Endothelial cell of umbilical vein (primary cell): ENCODE measurements around the gene FRMPD3. TPM values are rescaled to one million over a fixed set of nuclear protein-coding genes. Genes with fewer than 3 reads are reported as not detected.

Source experiments
- BruUV-seq: library from RNA; stranded (reverse); fragments of 400-500 nt; replicated peaks from 2 replicates; lab custom pipeline; 2021; lab: Mats Ljungman, UMichigan
- CTCF ChIA-PET: fragments of 300-600, 350-600 bp; sonication (Branson Sonifier 250); formaldehyde crosslinking; loops from one replicate; lab custom pipeline; 2021; ENCODE audit warnings: antibody characterized with exemption, inconsistent platforms; lab: Charles Lee
- POLR2A ChIA-PET: fragments of 300-600, 350-600 bp; sonication (Branson Sonifier 250); formaldehyde crosslinking; loops from one replicate; lab custom pipeline; 2021; ENCODE audit warnings: antibody characterized with exemption, inconsistent platforms; lab: Charles Lee
- DNase-seq: peaks from one replicate; pipeline ENCODE4 v3.0.0-alpha.2; 2011; ENCODE audit warnings: low read depth, low spot score
- FAIRE-seq: peaks from 2 replicates; lab custom pipeline; 2011; peaks lifted over from hg19 to GRCh38; lab: Jason Lieb, UNC
- H2AFZ ChIP-seq: 2 replicates; pipeline ENCODE4 v1.6.0; 2012; ENCODE audit warnings: low read depth, low read length, control low read depth, inconsistent platforms
- H3K27ac ChIP-seq: 2 replicates; pipeline ENCODE4 v1.5.1; 2011; ENCODE audit warnings: low read depth, mild to moderate bottlenecking, control low read depth, low read length, moderate library complexity; ENCODE audit not compliant: insufficient read depth
- H3K27me3 ChIP-seq, 2 experiments: 2 replicates each; pipeline versions ENCODE4 v1.6.0 to v1.6.1; 2011; ENCODE audit warnings: low read length in 2 of 2, mixed read lengths in 1 of 2; ENCODE audit not compliant: control insufficient read depth in 2 of 2, insufficient read depth in 2 of 2
- H3K36me3 ChIP-seq, 2 experiments: 2 replicates in 1 of 2; 3 replicates in 1 of 2; pipeline ENCODE4 v1.5.1; 2011; ENCODE audit warnings: low read length in 2 of 2, mild to moderate bottlenecking in 1 of 2, moderate library complexity in 1 of 2; ENCODE audit not compliant: control insufficient read depth in 2 of 2, insufficient read depth in 2 of 2; ENCODE audit errors: extremely low read depth in 1 of 2
- H3K4me1 ChIP-seq: 3 replicates; pipeline ENCODE4 v1.5.1; 2011; ENCODE audit warnings: mild to moderate bottlenecking, low read length; ENCODE audit not compliant: control insufficient read depth, insufficient read depth; ENCODE audit errors: extremely low read depth
- H3K4me2 ChIP-seq: 2 replicates; pipeline ENCODE4 v1.6.1; 2011; ENCODE audit warnings: low read length, control low read depth, mixed read lengths; ENCODE audit not compliant: insufficient read depth
- H3K4me3 ChIP-seq, 3 experiments: fragments of 200-600 bp in 1 of 3; sonication (generic), shearing (Covaris generic) in 1 of 3; replicated peaks in 1 of 3; 2 replicates each; pipeline ENCODE4 v1.5.1; 2011 to 2016; ENCODE audit warnings: control low read depth in 3 of 3, low read length in 3 of 3, mild to moderate bottlenecking in 2 of 3, inconsistent platforms in 1 of 3, low read depth in 1 of 3, moderate library complexity in 1 of 3; ENCODE audit not compliant: insufficient read depth in 1 of 3
- H3K79me2 ChIP-seq: 2 replicates; pipeline ENCODE4 v1.6.0; 2012; ENCODE audit warnings: low read length, inconsistent platforms; ENCODE audit not compliant: control insufficient read depth, insufficient read depth
- H3K9ac ChIP-seq: replicated peaks from 2 replicates; pipeline ENCODE3; 2011; ENCODE audit warnings: low read length, control low read depth; ENCODE audit not compliant: insufficient read depth; ENCODE audit errors: extremely low read depth
- H3K9me1 ChIP-seq: replicated peaks from 3 replicates; pipeline ENCODE4 v1.6.0; 2011; ENCODE audit warnings: mild to moderate bottlenecking, low read length; ENCODE audit not compliant: control insufficient read depth, insufficient read depth; ENCODE audit errors: extremely low read depth
- H3K9me3 ChIP-seq: replicated peaks from 2 replicates; pipeline ENCODE4 v1.5.1; 2012; ENCODE audit warnings: low read length, inconsistent platforms; ENCODE audit not compliant: control insufficient read depth, insufficient read depth
- H4K20me1 ChIP-seq: replicated peaks from 2 replicates; pipeline ENCODE3; 2011; ENCODE audit warnings: mild to moderate bottlenecking, low read length; ENCODE audit not compliant: control insufficient read depth, insufficient read depth; ENCODE audit errors: extremely low read depth
- CTCF ChIP-seq, 2 donors: IDR thresholded peaks; 1 replicate in 1 of 2; 2 replicates in 1 of 2; pipeline ENCODE4 v1.5.1; 2011; ENCODE audit warnings: low read length in 2 of 2, mild to moderate bottlenecking in 2 of 2, moderate library complexity in 2 of 2, control low read depth in 1 of 2, inconsistent platforms in 1 of 2, low read depth in 1 of 2; ENCODE audit not compliant: insufficient read depth in 1 of 2; ENCODE audit errors: extremely low read depth in 1 of 2
- FOS ChIP-seq: IDR thresholded peaks from 2 replicates; pipeline ENCODE4 v1.6.1; 2011; ENCODE audit warnings: mild to moderate bottlenecking, low read length, moderate library complexity, borderline replicate concordance; ENCODE audit not compliant: insufficient read depth
- GATA2 ChIP-seq: IDR thresholded peaks from 2 replicates; pipeline ENCODE4 v1.7.0; 2011; ENCODE audit warnings: low read depth, mild to moderate bottlenecking, moderate library complexity, mixed read lengths, low read length; ENCODE audit not compliant: insufficient read length, insufficient read depth
- JUN ChIP-seq: IDR thresholded peaks from 2 replicates; pipeline ENCODE4 v1.6.1; 2011; ENCODE audit warnings: borderline replicate concordance, low read depth; ENCODE audit not compliant: insufficient read length, insufficient read depth
- MYC ChIP-seq: IDR thresholded peaks from one replicate; pipeline ENCODE4 v1.6.1; 2011; ENCODE audit warnings: mild to moderate bottlenecking, low read depth, low read length
- POLR2A ChIP-seq: IDR thresholded peaks from 2 replicates; pipeline ENCODE4 v1.6.1; 2012; ENCODE audit warnings: low read depth, mild to moderate bottlenecking, control low read depth, low read length
- POLR2AphosphoS5 ChIP-seq: IDR thresholded peaks from 2 replicates; pipeline ENCODE4 v1.6.1; 2012; ENCODE audit warnings: low read depth, mild to moderate bottlenecking, control low read depth, low read length, moderate library complexity; ENCODE audit not compliant: insufficient read depth
- dilution Hi-C: fragments of 300-500 bp; cut with MboI; formaldehyde crosslinking; loops from one replicate; pipeline ENCODE4 v1.15.0; 2019; ENCODE audit warnings: low sequenced_read_pairs; ENCODE audit not compliant: extremely low pct_ligation_motif_present
- intact Hi-C: fragments of 100-400 bp; cut with micrococcal nuclease; formaldehyde crosslinking; loops from one replicate; pipeline ENCODE4 v1.10.0; 2022
- polyA plus RNA-seq, 4 experiments: library from polyadenylated mRNA; depleted of rRNA in 3 of 4; stranded (reverse) in 3 of 4; unstranded in 1 of 4; fragments of >200 nt; gene quantifications; 2 replicates each; pipeline versions ENCODE4 v1.2.1 to v1.2.3, GENCODE V29; 2011 to 2012; ENCODE audit warnings: missing spikeins in 1 of 4
- total RNA-seq: library from RNA; stranded (reverse); gene quantifications from 2 replicates; pipeline ENCODE4 v1.2.3, GENCODE V29; 2021
- TF ChIP-seq, protein P1 (sequence below): IDR thresholded peaks from 2 replicates; pipeline ENCODE4 v1.6.1; 2011; ENCODE audit not compliant: insufficient read depth, insufficient read length

Gene FRMPD3
- total and polyA plus RNA-seq, 2 donors (not counting 3 experiments of a cell fraction or from before 2014, with no cell fraction given): not detected

GRCh38 chrX:107493141-107493540, 43.7 kb downstream of the FRMPD3 start:
- intact Hi-C loops (no loop called here), dilution Hi-C loops (no loop called here)
- no peak for DNase-seq
- POLR2A ChIA-PET: no interaction called here
- H3K4me1 ChIP-seq: no peaks in the 10 kb centered on the region
- H3K79me2 ChIP-seq: no peaks in the 10 kb centered on the region
- H3K27ac ChIP-seq: no peak overlapping the region
- no peaks in the 10 kb centered on the region for H3K9me1 ChIP-seq
- no peaks in the 10 kb centered on the region for H4K20me1 ChIP-seq
- TF ChIP-seq FOS (no peak), GATA2 (no peak), MYC (no peak)
- TF ChIP-seq, protein P1, sequence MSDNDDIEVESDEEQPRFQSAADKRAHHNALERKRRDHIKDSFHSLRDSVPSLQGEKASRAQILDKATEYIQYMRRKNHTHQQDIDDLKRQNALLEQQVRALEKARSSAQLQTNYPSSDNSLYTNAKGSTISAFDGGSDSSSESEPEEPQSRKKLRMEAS: no peak
- no peak overlapping the region for H3K4me3 ChIP-seq
- no peak for FAIRE-seq
- no peak overlapping the region for H3K9ac ChIP-seq
- BruUV-seq: no TSS peak
- H3K36me3 ChIP-seq: no peaks in the 10 kb centered on the region
- no peak overlapping the region for H2AFZ ChIP-seq
- no peak overlapping the region for H3K4me2 ChIP-seq
- H3K27me3 ChIP-seq: no peaks in the 10 kb centered on the region
- CTCF ChIA-PET: no interaction called here
- no peaks in the 10 kb centered on the region for H3K9me3 ChIP-seq

DNA sequence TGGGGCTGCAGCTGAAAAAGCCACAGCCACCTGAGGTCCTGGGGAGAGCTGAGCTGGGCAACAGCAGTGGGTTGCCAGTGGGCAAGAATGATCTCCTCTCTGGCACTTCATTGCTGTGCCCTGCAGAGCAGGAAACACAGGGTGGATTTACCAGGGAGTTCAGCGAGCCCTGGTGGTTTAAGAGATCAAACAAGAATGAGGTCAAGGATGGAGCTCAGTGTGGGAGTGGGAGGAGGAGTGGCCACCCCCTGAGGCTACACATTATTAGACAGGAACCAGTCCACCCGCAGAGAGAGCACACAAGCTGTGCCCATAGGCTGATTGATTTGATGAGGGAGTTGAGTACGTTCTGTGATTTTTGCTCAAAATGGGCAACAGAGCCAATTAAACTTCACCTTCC, 47.3 kb downstream of the FRMPD3 start:
- CTCF ChIA-PET: no interaction called here
- no TSS peak for BruUV-seq
- Histone ChIP-seq H3K36me3 (no peaks in the 10 kb centered on the region), H3K9ac (no peak overlapping the region), H2AFZ (no peak overlapping the region), H3K4me1 (no peaks in the 10 kb centered on the region), H4K20me1 (no peaks in the 10 kb centered on the region), H3K4me2 (no peak overlapping the region), H3K4me3 (no peak overlapping the region), H3K9me1 (no peaks in the 10 kb centered on the region), H3K9me3 (no peaks in the 10 kb centered on the region), H3K79me2 (no peaks in the 10 kb centered on the region), H3K27ac (no peak overlapping the region), H3K27me3 (no peaks in the 10 kb centered on the region)
- FAIRE-seq (no peak), DNase-seq (no peak)
- POLR2A ChIA-PET: no interaction called here
- dilution Hi-C loops (no loop called here), intact Hi-C loops (no loop called here)
- TF ChIP-seq JUN (no peak), MYC (no peak), POLR2A (no peak), FOS (no peak), POLR2AphosphoS5 (no peak), CTCF (IDR thresholded peaks at IDR 0.05; ENCODE audit: extremely low read depth in 1 of 2, insufficient read depth in 1 of 2, low read depth in 1 of 2, low read length in 2 of 2) (no peak)
- TF ChIP-seq, protein P1: no peak
